MV-4-11 (cell line): ENCODE results near the gene RGS9.
"Not testable (repeated sequence)": the region's sequence is repeated elsewhere in the genome, so short reads cannot be mapped to it uniquely, and the experiment has no call there.

Source experiments
- DNase-seq: peaks from one replicate; lab custom pipeline; 2025; lab: John Stamatoyannopoulos, UW

The RGS9 gene

GRCh38 chr17:65183736-65184135 is 46.6 kb downstream of the RGS9 start:
- no peak for DNase-seq

GRCh38 chr17:65184235-65184959 is 47.2 kb downstream of the RGS9 start:
- no peak for DNase-seq

GRCh38 chr17:65185062-65185461 is 47.9 kb downstream of the RGS9 start:
- DNase-seq, result no peak

- no peak for DNase-seq
These were observed 48.7 kb downstream of the RGS9 start for GRCh38 chr17:65185668-65186382.

GRCh38 chr17:65190467-65191097 is 53.4 kb downstream of the RGS9 start:
- DNase-seq, result no peak

- DNase-seq, result peak; percentile 63
These were observed 54.9 kb downstream of the RGS9 start for GRCh38 chr17:65191811-65192740.

GRCh38 chr17:65193305-65193704 is 56.1 kb downstream of the RGS9 start:
- peak; percentile 65 for DNase-seq

GRCh38 chr17:65193716-65194293 is 56.6 kb downstream of the RGS9 start:
- DNase-seq, result no peak

- DNase-seq, result no peak
These were observed 57.6 kb downstream of the RGS9 start for GRCh38 chr17:65194670-65195334.

GRCh38 chr17:65195716-65196115 is 58.5 kb downstream of the RGS9 start:
- no peak for DNase-seq

- DNase-seq, result no peak
These were observed 59.4 kb downstream of the RGS9 start for GRCh38 chr17:65196617-65197016.

- DNase-seq, result no peak
These were observed 60.0 kb downstream of the RGS9 start for GRCh38 chr17:65197201-65197600.

- peak; percentile 49 for DNase-seq
These were observed 61.6 kb downstream of the RGS9 start for GRCh38 chr17:65198653-65199382.

- no peak for DNase-seq
These were observed 64.2 kb downstream of the RGS9 start for GRCh38 chr17:65201331-65201730.

GRCh38 chr17:65202844-65203571 is 65.8 kb downstream of the RGS9 start:
- peak; percentile 80 for DNase-seq

- no peak for DNase-seq
These were observed 66.8 kb downstream of the RGS9 start for GRCh38 chr17:65204001-65204400.

GRCh38 chr17:65205655-65206054 is 68.5 kb downstream of the RGS9 start:
- no peak for DNase-seq

GRCh38 chr17:65207448-65207847 is 70.3 kb downstream of the RGS9 start:
- not testable (repeated sequence) for DNase-seq

GRCh38 chr17:65208717-65209116 is 71.5 kb downstream of the RGS9 start:
- DNase-seq, result no peak

GRCh38 chr17:65218261-65218660 is 81.1 kb downstream of the RGS9 start:
- no peak for DNase-seq
